ENCODE data around the gene TMEM255A. TPM values are rescaled to one million over a fixed set of nuclear protein-coding genes. Genes with fewer than 3 reads are reported as not detected.

TMEM255A gene
- total RNA-seq, 1 experiment from 2014 or later: 0.16 TPM

DNA sequence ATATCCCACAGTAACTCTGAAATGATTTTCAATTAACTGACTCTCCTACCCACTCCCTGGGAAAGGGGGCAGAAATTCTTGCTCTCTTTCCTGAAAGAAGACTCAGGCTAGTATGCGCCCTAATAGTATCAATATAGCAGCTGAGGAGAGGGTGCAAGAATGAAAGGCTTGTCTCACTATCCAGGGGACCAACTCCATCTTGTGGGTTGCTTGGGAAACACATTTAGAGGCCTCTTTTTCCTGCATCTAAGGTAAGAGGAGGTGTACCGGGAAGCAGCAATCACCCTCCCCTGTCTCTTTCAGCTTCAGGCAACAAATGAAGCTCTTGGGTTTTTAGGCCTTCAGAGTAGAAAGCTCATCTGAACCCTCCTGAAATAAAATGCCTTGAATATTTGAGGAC, 11.3 kb downstream of the TMEM255A start:
- Histone ChIP-seq H3K36me3 (no peaks in the 10 kb centered on the region), H3K9me3 (replicated peaks) (no peaks in the 10 kb centered on the region), H3K27ac (no peak overlapping the region), H3K4me3 (no peak overlapping the region), H3K4me1 (replicated peaks) (no peaks in the 10 kb centered on the region), H3K27me3 (replicated peaks) (no peaks in the 10 kb centered on the region)
- no peak for DNase-seq (ENCODE audit: low read depth in 1 of 2, low spot score in 2 of 2)

DNA sequence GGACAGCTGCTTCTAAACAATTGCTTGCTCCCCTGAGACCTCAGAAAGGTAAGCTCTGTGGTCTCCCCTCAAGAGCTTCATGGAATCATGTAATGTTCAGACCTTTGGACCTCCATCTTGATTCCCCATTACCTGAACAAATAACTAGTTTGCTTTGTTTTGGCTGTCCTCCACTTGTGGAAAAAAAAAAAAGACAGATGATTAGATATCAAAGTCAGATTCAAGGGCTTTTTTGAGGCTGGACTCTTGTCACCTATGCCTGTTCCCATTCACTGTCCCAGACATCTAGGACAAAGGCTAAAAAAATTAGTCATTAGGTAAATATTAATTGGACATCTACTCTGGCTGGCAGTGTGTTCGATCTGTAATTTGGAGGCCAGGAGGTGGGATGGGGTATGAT, 13.3 kb downstream of the TMEM255A start:
- no peaks in the 10 kb centered on the region for H3K27me3 ChIP-seq (replicated peaks)
- H3K4me3 ChIP-seq: no peak overlapping the region
- no peak overlapping the region for H3K27ac ChIP-seq
- H3K36me3 ChIP-seq: no peaks in the 10 kb centered on the region
- no peak for DNase-seq (ENCODE audit: low read depth in 1 of 2, low spot score in 2 of 2)
- no peaks in the 10 kb centered on the region for H3K9me3 ChIP-seq (replicated peaks)
- H3K4me1 ChIP-seq (replicated peaks): no peaks in the 10 kb centered on the region

DNA sequence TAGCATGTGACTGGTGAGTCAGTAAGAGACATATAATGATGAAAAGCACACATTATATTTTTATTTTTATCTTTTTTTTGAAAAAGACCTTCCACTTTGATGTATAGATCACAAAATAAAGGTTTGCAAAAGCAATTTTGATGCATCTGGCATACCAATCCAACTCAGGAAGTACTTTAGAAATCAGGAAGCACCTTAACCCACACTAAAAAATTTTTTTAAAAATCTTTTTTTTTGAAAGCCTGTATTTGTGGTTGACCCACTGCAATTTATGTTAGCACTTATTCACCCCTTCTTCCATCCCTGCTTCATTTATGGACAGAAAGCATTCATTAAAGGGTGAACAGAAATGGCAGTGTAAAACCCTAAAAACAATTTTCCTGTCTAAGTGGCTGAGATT, 16.6 kb downstream of the TMEM255A start:
- DNase-seq (ENCODE audit: low read depth in 1 of 2, low spot score in 2 of 2): no peak
- Histone ChIP-seq H3K27me3 (replicated peaks) (no peaks in the 10 kb centered on the region), H3K36me3 (no peaks in the 10 kb centered on the region), H3K27ac (no peak overlapping the region), H3K4me1 (replicated peaks) (no peaks in the 10 kb centered on the region), H3K9me3 (replicated peaks) (no peaks in the 10 kb centered on the region), H3K4me3 (no peak overlapping the region)

DNA sequence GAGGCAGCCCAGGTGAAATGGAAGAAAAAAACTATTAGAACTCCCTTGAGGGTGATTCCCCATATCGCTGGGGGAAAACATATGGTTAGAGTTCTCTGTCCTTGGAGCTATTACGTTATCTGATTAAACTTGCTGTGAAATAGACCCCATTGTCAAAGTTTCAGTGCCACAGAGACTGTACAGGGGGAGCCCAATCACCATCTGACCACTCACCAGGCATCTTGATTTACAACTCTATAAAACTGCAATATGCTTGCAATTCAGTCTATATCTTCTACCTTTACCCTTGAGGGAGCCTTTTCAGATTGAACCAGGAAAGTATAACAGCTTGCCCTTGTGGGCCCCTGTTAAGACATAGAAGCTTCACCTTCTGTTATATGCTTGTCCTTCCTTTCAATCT, 18.2 kb downstream of the TMEM255A start:
- H3K9me3 ChIP-seq (replicated peaks): no peaks in the 10 kb centered on the region
- H3K4me1 ChIP-seq (replicated peaks): no peaks in the 10 kb centered on the region
- no peaks in the 10 kb centered on the region for H3K36me3 ChIP-seq
- DNase-seq (ENCODE audit: low read depth in 1 of 2, low spot score in 2 of 2): no peak
- H3K4me3 ChIP-seq: no peak overlapping the region
- H3K27me3 ChIP-seq (replicated peaks): no peaks in the 10 kb centered on the region
- H3K27ac ChIP-seq: no peak overlapping the region

DNA sequence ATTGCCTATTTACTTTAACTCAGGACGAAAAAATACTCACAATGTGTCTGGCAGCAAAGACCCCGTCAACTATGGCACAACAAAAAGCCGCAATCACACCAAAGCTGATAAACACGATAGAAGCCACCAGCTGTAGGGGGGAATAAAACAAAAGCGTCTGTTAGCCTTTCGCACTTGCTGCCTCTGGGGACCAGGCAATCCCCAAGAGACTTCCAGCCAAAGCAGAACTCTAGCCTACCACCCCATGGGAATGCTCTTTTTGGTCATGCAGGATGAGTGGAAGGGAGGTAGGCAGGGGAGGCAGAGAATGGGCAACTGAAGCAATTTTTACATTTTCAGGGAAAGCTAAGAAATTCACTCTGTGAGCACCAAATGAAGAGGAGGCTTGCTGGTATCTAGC, 20.1 kb downstream of the TMEM255A start:
- H3K27me3 ChIP-seq (replicated peaks): no peaks in the 10 kb centered on the region
- H3K36me3 ChIP-seq: no peaks in the 10 kb centered on the region
- H3K27ac ChIP-seq: no peak overlapping the region
- no peak for DNase-seq (ENCODE audit: low read depth in 1 of 2, low spot score in 2 of 2)
- H3K4me1 ChIP-seq (replicated peaks): no peaks in the 10 kb centered on the region
- H3K4me3 ChIP-seq: no peak overlapping the region
- no peaks in the 10 kb centered on the region for H3K9me3 ChIP-seq (replicated peaks)

DNA sequence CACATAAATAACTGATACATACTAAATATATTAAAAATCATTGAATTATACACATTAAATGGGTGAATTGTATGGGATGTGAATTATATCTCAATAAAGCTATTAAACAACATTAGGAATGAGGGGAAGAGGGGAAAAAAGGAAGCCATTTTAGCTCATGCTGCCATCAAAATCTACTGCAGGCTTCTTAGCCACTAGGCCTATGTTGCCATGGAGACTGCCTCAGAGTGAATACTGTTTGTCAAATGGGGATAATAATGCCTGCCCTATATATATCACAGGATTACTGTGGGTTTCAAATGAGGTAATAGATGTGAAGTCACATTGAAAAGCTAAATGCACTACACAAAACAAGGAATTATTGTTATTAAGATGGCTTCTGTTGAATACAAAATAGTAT, 21.2 kb downstream of the TMEM255A start:
- Histone ChIP-seq H3K36me3 (no peaks in the 10 kb centered on the region), H3K4me3 (no peak overlapping the region), H3K27ac (no peak overlapping the region), H3K9me3 (replicated peaks) (no peaks in the 10 kb centered on the region), H3K4me1 (replicated peaks) (no peaks in the 10 kb centered on the region), H3K27me3 (replicated peaks) (no peaks in the 10 kb centered on the region)
- no peak for DNase-seq (ENCODE audit: low read depth in 1 of 2, low spot score in 2 of 2)

DNA sequence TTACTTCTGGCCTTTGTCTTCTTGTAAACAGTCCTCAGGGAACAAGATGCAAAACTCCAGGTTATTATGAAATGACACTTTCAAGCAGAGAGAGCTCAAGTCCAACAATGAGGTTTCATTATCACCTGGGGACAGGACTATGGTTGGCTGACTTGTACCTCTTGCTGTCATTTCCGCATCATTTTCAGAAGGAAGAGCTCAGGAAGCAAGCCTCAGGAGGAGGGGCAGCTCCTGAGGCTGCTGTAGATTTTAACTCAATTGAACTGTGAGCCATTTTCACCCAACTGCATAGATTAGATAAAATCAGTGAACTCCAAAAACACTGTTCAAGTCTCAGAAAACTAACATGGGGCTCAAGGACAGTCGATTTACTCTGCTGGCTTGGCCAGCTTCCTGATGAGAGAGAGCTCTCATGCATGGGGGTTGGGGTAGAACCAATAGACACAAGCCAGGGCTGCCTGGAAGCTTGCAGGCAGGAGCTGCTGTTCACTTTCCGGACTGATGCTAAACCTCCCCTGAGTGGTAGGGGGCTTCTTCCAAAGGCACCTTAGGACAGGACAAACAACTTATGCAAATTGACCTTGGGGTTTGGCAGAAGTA, 23.6 kb downstream of the TMEM255A start:
- Histone ChIP-seq H3K27me3 (replicated peaks) (no peaks in the 10 kb centered on the region), H3K4me1 (replicated peaks) (no peaks in the 10 kb centered on the region), H3K27ac (no peak overlapping the region), H3K4me3 (no peak overlapping the region), H3K36me3 (no peaks in the 10 kb centered on the region), H3K9me3 (replicated peaks) (no peaks in the 10 kb centered on the region)
- no peak for DNase-seq (ENCODE audit: low read depth in 1 of 2, low spot score in 2 of 2)

DNA sequence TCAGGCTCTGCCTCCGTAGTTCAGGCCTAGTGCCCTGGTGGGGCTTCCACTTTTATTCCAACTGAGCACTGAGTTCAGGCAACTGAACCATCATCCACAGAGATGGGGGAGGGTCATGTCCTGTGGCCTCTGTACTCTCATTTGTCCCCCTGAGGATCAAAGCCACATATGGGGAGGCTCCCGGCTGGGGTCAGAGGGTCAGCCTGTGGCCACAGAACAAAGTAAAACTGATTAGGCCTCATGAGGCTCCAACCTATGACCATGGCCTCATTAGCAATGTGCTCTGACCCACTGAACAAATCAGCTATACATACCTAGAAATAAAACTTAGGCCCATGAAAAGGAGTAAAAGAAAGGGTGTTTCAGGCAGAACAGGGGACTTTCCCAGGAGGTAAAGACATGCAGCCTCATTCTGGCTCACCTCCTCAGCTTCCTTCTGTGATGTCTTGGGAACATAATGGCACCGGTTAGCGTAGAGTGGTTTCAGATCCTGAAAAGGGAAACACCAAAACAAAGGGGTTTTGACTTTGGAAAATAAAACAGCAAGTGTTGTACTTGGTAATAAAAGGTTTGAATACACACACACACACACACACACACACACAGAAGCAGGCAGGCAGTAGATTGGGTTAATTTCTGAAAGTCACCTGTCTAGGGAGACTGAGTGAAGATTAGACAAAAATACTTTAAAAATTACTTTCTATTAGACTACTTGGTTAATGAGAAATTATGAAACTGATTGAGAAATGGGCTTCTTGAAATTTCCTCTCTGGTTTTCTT, 24.3 kb downstream of the TMEM255A start:
- DNase-seq (ENCODE audit: low read depth in 1 of 2, low spot score in 2 of 2): no peak
- no peaks in the 10 kb centered on the region for H3K9me3 ChIP-seq (replicated peaks)
- H3K4me3 ChIP-seq: no peak overlapping the region
- H3K27me3 ChIP-seq (replicated peaks): no peaks in the 10 kb centered on the region
- H3K36me3 ChIP-seq: no peaks in the 10 kb centered on the region
- no peaks in the 10 kb centered on the region for H3K4me1 ChIP-seq (replicated peaks)
- no peak overlapping the region for H3K27ac ChIP-seq

DNA sequence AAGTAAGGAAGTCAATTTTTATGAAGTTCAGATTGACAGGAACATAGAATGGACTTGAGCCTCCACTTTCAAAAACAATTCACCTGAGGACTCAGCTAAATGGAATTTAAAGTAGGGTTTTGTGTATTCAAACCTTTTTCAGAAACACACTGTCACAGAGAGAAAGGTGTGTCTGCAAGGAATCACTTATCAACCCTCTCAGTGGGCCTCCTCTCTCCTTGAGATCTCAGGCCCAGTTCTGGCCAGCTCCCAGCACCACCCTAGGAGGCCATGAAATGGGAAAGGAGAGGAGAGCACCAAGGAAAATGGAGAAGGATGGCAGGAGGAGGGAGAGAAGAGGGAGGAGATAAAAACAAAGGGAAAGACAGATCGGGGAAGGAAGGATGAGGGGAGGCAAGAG, 28.6 kb downstream of the TMEM255A start:
- no peak overlapping the region for H3K4me3 ChIP-seq
- no peak for DNase-seq (ENCODE audit: low read depth in 1 of 2, low spot score in 2 of 2)
- no peaks in the 10 kb centered on the region for H3K9me3 ChIP-seq (replicated peaks)
- H3K4me1 ChIP-seq (replicated peaks): no peaks in the 10 kb centered on the region
- H3K27me3 ChIP-seq (replicated peaks): no peaks in the 10 kb centered on the region
- H3K27ac ChIP-seq: no peak overlapping the region
- H3K36me3 ChIP-seq: no peaks in the 10 kb centered on the region

DNA sequence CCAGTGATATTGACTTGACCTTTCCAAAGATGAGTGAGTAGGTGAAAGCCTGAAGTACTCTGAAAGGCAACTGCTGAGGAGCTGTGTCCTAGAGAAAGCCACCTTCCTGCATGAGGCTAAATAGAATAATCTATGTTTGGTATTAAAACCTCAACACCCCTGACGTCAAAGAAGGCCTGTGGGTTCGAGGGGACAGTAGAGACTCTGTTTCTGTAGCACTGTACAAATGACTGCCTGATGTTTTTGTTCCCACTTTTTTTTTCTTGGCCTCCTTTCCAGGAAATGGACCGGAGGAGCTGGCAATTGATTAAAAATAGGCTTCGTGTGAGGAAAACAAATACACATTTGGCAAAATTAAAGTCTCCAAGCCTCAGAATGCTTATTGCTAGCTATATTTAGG, 29.5 kb downstream of the TMEM255A start:
- no peak for DNase-seq (ENCODE audit: low read depth in 1 of 2, low spot score in 2 of 2)
- no peaks in the 10 kb centered on the region for H3K36me3 ChIP-seq
- H3K4me3 ChIP-seq: no peak overlapping the region
- no peak overlapping the region for H3K27ac ChIP-seq
- no peaks in the 10 kb centered on the region for H3K9me3 ChIP-seq (replicated peaks)
- H3K27me3 ChIP-seq (replicated peaks): no peaks in the 10 kb centered on the region
- H3K4me1 ChIP-seq (replicated peaks): no peaks in the 10 kb centered on the region

DNA sequence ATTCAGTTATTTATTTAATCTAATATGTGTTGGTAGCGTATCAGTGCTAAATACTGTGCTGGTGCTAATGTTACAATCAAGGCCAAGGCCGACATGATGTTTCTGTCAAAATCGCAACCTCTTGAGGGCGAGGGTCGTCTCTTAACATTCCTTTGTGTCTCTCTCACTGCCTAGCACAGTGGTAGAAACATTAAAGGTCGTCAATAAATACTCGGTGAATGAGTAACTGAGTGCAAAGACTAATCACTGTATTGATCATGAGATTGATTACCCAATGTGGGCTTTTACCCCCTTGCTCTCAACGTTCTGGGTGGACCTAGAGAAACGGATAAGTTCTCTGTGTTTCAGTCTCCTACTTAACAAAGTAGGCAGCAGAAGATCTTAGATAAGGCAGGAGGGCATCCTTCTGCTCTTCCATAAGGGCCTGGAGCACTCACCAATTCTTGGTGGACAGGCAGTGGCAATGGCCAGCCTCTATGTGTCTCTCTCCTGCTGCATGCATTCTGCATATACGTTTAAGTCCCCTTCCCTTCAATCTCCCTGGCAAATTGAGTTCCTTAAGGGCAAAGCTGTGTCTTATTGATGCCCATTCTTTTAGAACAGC, 30.1 kb downstream of the TMEM255A start:
- H3K9me3 ChIP-seq (replicated peaks): no peaks in the 10 kb centered on the region

DNA sequence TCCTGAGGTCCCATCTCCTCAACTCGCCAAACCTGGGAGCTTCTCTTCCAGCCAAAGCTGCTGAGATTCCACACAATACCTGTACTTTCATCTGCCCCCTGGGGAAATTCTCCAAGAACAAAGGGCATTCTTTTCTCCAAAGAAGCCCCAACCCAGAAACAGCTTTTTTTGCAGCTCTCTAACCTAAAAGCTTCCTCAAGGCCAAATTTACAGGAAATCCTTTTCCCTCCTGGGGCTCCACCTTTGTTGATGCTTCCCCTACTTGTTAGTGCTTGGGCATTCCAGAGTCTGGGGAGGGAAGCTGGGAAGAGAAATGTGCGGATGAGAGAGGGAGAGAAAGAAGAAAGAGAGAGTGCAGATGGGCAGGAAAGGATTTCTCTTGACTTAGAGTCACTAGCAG, 36.3 kb downstream of the TMEM255A start:
- no peak overlapping the region for H3K27ac ChIP-seq
- no peaks in the 10 kb centered on the region for H3K27me3 ChIP-seq (replicated peaks)
- H3K36me3 ChIP-seq: no peaks in the 10 kb centered on the region
- no peaks in the 10 kb centered on the region for H3K9me3 ChIP-seq (replicated peaks)
- H3K4me3 ChIP-seq: no peak overlapping the region
- no peaks in the 10 kb centered on the region for H3K4me1 ChIP-seq (replicated peaks)
- no peak for DNase-seq (ENCODE audit: low read depth in 1 of 2, low spot score in 2 of 2)

More for the DNA sequence above, 30.1 kb downstream of the TMEM255A start:
- Histone ChIP-seq H3K36me3 (no peaks in the 10 kb centered on the region), H3K4me3 (no peak overlapping the region), H3K27me3 (replicated peaks) (no peaks in the 10 kb centered on the region), H3K27ac (no peak overlapping the region), H3K4me1 (replicated peaks) (no peaks in the 10 kb centered on the region)
- no peak for DNase-seq (ENCODE audit: low read depth in 1 of 2, low spot score in 2 of 2)

DNA sequence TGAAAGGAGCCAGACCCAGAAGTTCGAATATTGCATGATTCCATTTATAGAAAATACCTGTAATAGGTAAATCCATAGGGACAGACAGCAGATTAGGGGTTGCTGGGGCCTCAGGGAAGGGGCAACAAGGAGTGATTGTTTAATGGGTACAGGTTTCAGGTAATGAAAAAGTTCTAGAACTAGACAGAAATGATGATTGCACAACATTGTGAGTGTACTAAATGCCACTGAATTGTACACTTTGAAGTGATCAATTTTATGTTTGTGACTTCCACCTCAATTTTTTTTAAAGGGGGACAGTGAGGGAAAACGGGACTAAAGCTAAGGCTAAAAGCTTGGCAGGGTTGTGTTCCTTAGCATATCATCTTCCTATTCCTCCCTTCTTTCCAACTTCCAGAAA, 37.1 kb downstream of the TMEM255A start:
- Histone ChIP-seq H3K27ac (no peak overlapping the region), H3K36me3 (no peaks in the 10 kb centered on the region), H3K27me3 (replicated peaks) (no peaks in the 10 kb centered on the region), H3K4me3 (no peak overlapping the region), H3K4me1 (replicated peaks) (no peaks in the 10 kb centered on the region), H3K9me3 (replicated peaks) (no peaks in the 10 kb centered on the region)
- DNase-seq (ENCODE audit: low read depth in 1 of 2, low spot score in 2 of 2): no peak

DNA sequence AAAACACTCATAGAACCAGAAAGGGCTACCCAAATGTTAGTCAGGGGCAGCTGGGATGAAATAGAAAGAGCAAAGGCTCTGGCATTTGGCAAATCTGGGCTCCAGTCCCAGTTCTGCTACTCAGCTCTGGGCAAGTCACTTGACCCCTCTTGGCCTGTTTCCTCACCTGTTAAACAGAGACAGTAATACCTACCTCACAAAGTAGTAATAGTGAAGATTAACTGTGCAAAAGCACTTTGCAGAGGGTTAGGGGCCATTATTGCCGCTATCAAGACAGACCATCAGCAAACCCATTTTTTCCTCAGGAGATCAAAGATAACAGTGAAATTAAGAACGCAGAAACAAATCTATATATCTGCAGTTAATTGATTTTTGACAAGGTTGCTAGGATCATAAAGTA, 40.0 kb downstream of the TMEM255A start:
- Histone ChIP-seq H3K27ac (no peak overlapping the region), H3K9me3 (replicated peaks) (no peaks in the 10 kb centered on the region), H3K27me3 (replicated peaks) (no peaks in the 10 kb centered on the region), H3K36me3 (no peaks in the 10 kb centered on the region), H3K4me1 (replicated peaks) (no peaks in the 10 kb centered on the region), H3K4me3 (no peak overlapping the region)
- no peak for DNase-seq (ENCODE audit: low read depth in 1 of 2, low spot score in 2 of 2)

All from SJSA1 (cell line).